ENCODE results near the gene EIPR1. TPM values are rescaled to one million over a fixed set of nuclear protein-coding genes. Genes with fewer than 3 reads are reported as not detected.

The EIPR1 gene
- total RNA-seq, 1 experiment from 2014 or later, result 40.4 TPM

- no peaks in the 10 kb centered on the region for H3K79me2 ChIP-seq (ENCODE audit: low read length)
- H3K9me2 ChIP-seq (replicated peaks; ENCODE audit: insufficient read depth, low read length), result no peaks in the 10 kb centered on the region
- no peaks in the 10 kb centered on the region for H3K4me1 ChIP-seq (ENCODE audit: low read length)
- DNase-seq, result no peak
- no peaks in the 10 kb centered on the region for H3K36me3 ChIP-seq (ENCODE audit: insufficient read depth, low read length)
- no peaks in the 10 kb centered on the region for H3K27me3 ChIP-seq (ENCODE audit: low read length)
- no peak overlapping the region for H3K4me2 ChIP-seq (ENCODE audit: low read depth, low read length, poor library complexity, severe bottlenecking)
- peaks cover 3% of the 10 kb centered on the region; the same call in 1 of the 2 replicates for H3K9me3 ChIP-seq (ENCODE audit: low read length)
- no peak overlapping the region for H3K4me3 ChIP-seq (ENCODE audit: low read length)
- H2AFZ ChIP-seq (ENCODE audit: low read length), result no peak overlapping the region
- H3K9ac ChIP-seq (ENCODE audit: low read length), result no peak overlapping the region
- H4K20me1 ChIP-seq (ENCODE audit: insufficient read depth, low read depth, low read length), result no peaks in the 10 kb centered on the region
- H3K27ac ChIP-seq (ENCODE audit: low read length), result no peak overlapping the region
These were observed 208.3 kb downstream of the EIPR1 start for GRCh38 chr2:3169106-3169870.

GRCh38 chr2:3168230-3168891 lies 209.3 kb downstream of the EIPR1 start:
- H4K20me1 ChIP-seq (ENCODE audit: insufficient read depth, low read depth, low read length), result no peaks in the 10 kb centered on the region
- no peaks in the 10 kb centered on the region for H3K79me2 ChIP-seq (ENCODE audit: low read length)
- H3K4me1 ChIP-seq (ENCODE audit: low read length), result no peaks in the 10 kb centered on the region
- no peak overlapping the region for H3K4me3 ChIP-seq (ENCODE audit: low read length)
- no peaks in the 10 kb centered on the region for H3K9me2 ChIP-seq (replicated peaks; ENCODE audit: insufficient read depth, low read length)
- H3K9me3 ChIP-seq (ENCODE audit: low read length), result peaks cover 6% of the 10 kb centered on the region; the same call in 1 of the 2 replicates
- no peak overlapping the region for H3K9ac ChIP-seq (ENCODE audit: low read length)
- no peak overlapping the region for H2AFZ ChIP-seq (ENCODE audit: low read length)
- DNase-seq, result no peak
- no peak overlapping the region for H3K4me2 ChIP-seq (ENCODE audit: low read depth, low read length, poor library complexity, severe bottlenecking)
- no peak overlapping the region for H3K27ac ChIP-seq (ENCODE audit: low read length)
- no peaks in the 10 kb centered on the region for H3K27me3 ChIP-seq (ENCODE audit: low read length)
- H3K36me3 ChIP-seq (ENCODE audit: insufficient read depth, low read length), result no peaks in the 10 kb centered on the region

- Histone ChIP-seq H3K36me3 (ENCODE audit: insufficient read depth, low read length) (no peaks in the 10 kb centered on the region), H4K20me1 (ENCODE audit: insufficient read depth, low read depth, low read length) (no peaks in the 10 kb centered on the region), H3K27ac (ENCODE audit: low read length) (no peak overlapping the region), H3K4me1 (ENCODE audit: low read length) (no peaks in the 10 kb centered on the region), H3K9me3 (ENCODE audit: low read length) (peaks cover 6% of the 10 kb centered on the region; the same call in 1 of the 2 replicates), H3K79me2 (ENCODE audit: low read length) (no peaks in the 10 kb centered on the region), H3K27me3 (ENCODE audit: low read length) (no peaks in the 10 kb centered on the region), H3K4me2 (ENCODE audit: low read depth, low read length, poor library complexity, severe bottlenecking) (no peak overlapping the region), H3K4me3 (ENCODE audit: low read length) (no peak overlapping the region), H2AFZ (ENCODE audit: low read length) (no peak overlapping the region), H3K9ac (ENCODE audit: low read length) (no peak overlapping the region), H3K9me2 (replicated peaks; ENCODE audit: insufficient read depth, low read length) (no peaks in the 10 kb centered on the region)
- DNase-seq, result no peak
These were observed 214.2 kb downstream of the EIPR1 start for GRCh38 chr2:3163401-3163800.

- Histone ChIP-seq H3K4me2 (ENCODE audit: low read depth, low read length, poor library complexity, severe bottlenecking) (no peak overlapping the region), H2AFZ (ENCODE audit: low read length) (no peak overlapping the region), H3K27me3 (ENCODE audit: low read length) (no peaks in the 10 kb centered on the region), H3K79me2 (ENCODE audit: low read length) (no peaks in the 10 kb centered on the region), H3K9me3 (ENCODE audit: low read length) (peaks cover 6% of the 10 kb centered on the region; the same call in 1 of the 2 replicates), H3K27ac (ENCODE audit: low read length) (no peak overlapping the region), H3K4me1 (ENCODE audit: low read length) (no peaks in the 10 kb centered on the region), H3K36me3 (ENCODE audit: insufficient read depth, low read length) (no peaks in the 10 kb centered on the region), H3K4me3 (ENCODE audit: low read length) (no peak overlapping the region), H4K20me1 (ENCODE audit: insufficient read depth, low read depth, low read length) (no peaks in the 10 kb centered on the region), H3K9ac (ENCODE audit: low read length) (no peak overlapping the region), H3K9me2 (replicated peaks; ENCODE audit: insufficient read depth, low read length) (no peaks in the 10 kb centered on the region)
- no peak for DNase-seq
These were observed 215.1 kb downstream of the EIPR1 start for GRCh38 chr2:3162442-3163077.

GRCh38 chr2:3160751-3161330 lies 216.8 kb downstream of the EIPR1 start:
- no peaks in the 10 kb centered on the region for H3K36me3 ChIP-seq (ENCODE audit: insufficient read depth, low read length)
- H3K9ac ChIP-seq (ENCODE audit: low read length), result no peak overlapping the region
- no peak overlapping the region for H3K4me3 ChIP-seq (ENCODE audit: low read length)
- H2AFZ ChIP-seq (ENCODE audit: low read length), result no peak overlapping the region
- no peak for DNase-seq
- no peaks in the 10 kb centered on the region for H4K20me1 ChIP-seq (ENCODE audit: insufficient read depth, low read depth, low read length)
- H3K4me1 ChIP-seq (ENCODE audit: low read length), result no peaks in the 10 kb centered on the region
- H3K9me3 ChIP-seq (ENCODE audit: low read length), result peaks cover 6% of the 10 kb centered on the region; the same call in 1 of the 2 replicates
- no peaks in the 10 kb centered on the region for H3K79me2 ChIP-seq (ENCODE audit: low read length)
- no peaks in the 10 kb centered on the region for H3K27me3 ChIP-seq (ENCODE audit: low read length)
- H3K4me2 ChIP-seq (ENCODE audit: low read depth, low read length, poor library complexity, severe bottlenecking), result no peak overlapping the region
- no peak overlapping the region for H3K27ac ChIP-seq (ENCODE audit: low read length)
- no peaks in the 10 kb centered on the region for H3K9me2 ChIP-seq (replicated peaks; ENCODE audit: insufficient read depth, low read length)

DNA sequence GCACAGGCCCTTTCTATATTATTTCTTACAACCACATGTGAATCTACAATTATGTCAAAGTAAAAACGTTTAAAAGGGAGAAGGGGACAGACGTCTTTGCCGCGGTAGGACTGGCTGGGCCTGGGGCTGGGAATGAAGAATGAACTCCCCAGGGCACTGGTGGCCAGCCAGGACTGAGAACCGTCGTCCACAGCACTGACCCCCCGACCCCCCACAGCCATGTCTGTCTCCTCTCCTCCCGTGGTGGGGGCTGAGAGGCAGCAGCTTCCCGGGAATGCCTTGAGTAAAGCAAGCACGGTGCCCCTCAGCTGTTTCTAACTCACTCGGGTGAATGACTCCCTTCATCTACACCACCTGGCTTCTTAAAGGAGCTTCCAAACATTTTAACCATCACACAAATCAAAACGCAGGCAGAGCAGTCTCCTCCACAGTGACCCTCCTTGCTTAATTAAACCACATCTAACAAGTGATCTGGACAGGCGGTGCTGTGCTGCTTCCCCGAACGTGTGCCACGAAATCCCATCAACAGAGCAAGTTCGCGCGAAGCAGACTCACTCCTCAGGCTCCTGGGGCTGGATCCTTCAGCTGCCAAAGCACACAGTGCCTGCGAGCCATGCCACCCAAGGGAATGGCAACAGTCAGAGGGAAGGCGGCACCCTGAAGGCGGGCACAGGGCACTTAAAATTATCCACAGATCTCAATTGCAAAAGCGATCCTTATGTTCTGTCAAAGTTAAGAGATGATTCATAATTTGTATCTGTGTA lies 217.7 kb downstream of the EIPR1 start:
- Histone ChIP-seq H3K27ac (ENCODE audit: low read length) (no peak overlapping the region), H3K4me1 (ENCODE audit: low read length) (peaks cover 6% of the 10 kb centered on the region)

DNA sequence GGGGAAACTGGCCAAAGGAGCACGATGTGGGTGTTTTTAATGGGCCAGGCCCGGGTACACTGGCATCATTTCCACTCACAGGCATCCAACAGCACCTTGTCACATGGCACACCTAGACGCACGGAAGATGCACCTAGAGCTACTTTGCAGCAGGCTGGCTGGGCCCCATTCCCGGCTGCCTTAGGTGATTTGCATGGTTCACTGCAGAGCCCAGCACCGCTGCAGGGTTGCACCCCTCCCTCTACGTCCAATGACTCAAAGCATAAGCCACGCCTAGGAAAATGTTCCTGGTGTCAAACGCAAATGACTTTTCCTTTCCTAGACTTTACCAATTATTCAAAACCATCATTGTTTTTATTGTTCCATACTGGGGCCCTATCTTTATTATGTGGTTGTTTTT lies 222.9 kb downstream of the EIPR1 start:
- no peaks in the 10 kb centered on the region for H3K9me2 ChIP-seq (replicated peaks; ENCODE audit: insufficient read depth, low read length)
- no peaks in the 10 kb centered on the region for H3K79me2 ChIP-seq (ENCODE audit: low read length)
- peak; percentile 52 for DNase-seq
- peaks cover 32% of the 10 kb centered on the region for H3K4me1 ChIP-seq (ENCODE audit: low read length)
- no peaks in the 10 kb centered on the region for H3K27me3 ChIP-seq (ENCODE audit: low read length)
- no peaks in the 10 kb centered on the region for H3K9me3 ChIP-seq (ENCODE audit: low read length)
- peak overlapping the region; percentile 14 for H3K4me2 ChIP-seq (ENCODE audit: low read depth, low read length, poor library complexity, severe bottlenecking)
- no peak overlapping the region for H3K9ac ChIP-seq (ENCODE audit: low read length)
- H3K27ac ChIP-seq (ENCODE audit: low read length), result 0 out of 2 replicates have a peak overlapping the region, but pooled peaks have one; percentile 2
- no peak overlapping the region for H3K4me3 ChIP-seq (ENCODE audit: low read length)
- H2AFZ ChIP-seq (ENCODE audit: low read length), result no peak overlapping the region
- H4K20me1 ChIP-seq (ENCODE audit: insufficient read depth, low read depth, low read length), result no peaks in the 10 kb centered on the region
- H3K36me3 ChIP-seq (ENCODE audit: insufficient read depth, low read length), result no peaks in the 10 kb centered on the region; the same call in 1 of the 2 replicates

More for the DNA sequence above, 217.7 kb downstream of the EIPR1 start:
- H3K9me2 ChIP-seq (replicated peaks; ENCODE audit: insufficient read depth, low read length), result no peaks in the 10 kb centered on the region
- H4K20me1 ChIP-seq (ENCODE audit: insufficient read depth, low read depth, low read length), result no peaks in the 10 kb centered on the region
- no peak for DNase-seq
- H3K9ac ChIP-seq (ENCODE audit: low read length), result no peak overlapping the region
- no peaks in the 10 kb centered on the region for H3K79me2 ChIP-seq (ENCODE audit: low read length)
- no peak overlapping the region for H3K4me3 ChIP-seq (ENCODE audit: low read length)
- H3K27me3 ChIP-seq (ENCODE audit: low read length), result no peaks in the 10 kb centered on the region
- peaks cover 6% of the 10 kb centered on the region; the same call in 1 of the 2 replicates for H3K9me3 ChIP-seq (ENCODE audit: low read length)
- H2AFZ ChIP-seq (ENCODE audit: low read length), result no peak overlapping the region
- no peak overlapping the region for H3K4me2 ChIP-seq (ENCODE audit: low read depth, low read length, poor library complexity, severe bottlenecking)
- no peaks in the 10 kb centered on the region for H3K36me3 ChIP-seq (ENCODE audit: insufficient read depth, low read length)
